Activated T-helper 2 cell treated with anti-CD3 and anti-CD28 coated beads, Interferon-gamma antibody, Interleukin-2, Interleukin-4, amounts not matched to agents 10 μg/mL and 5 μg/mL and 100 μg/mL, durations not matched to agents 14 hours and 24 hours and 36 hours (primary cell): Measurements from ENCODE around the gene SLC39A6. TPM values are rescaled to one million over a fixed set of nuclear protein-coding genes. Genes with fewer than 3 reads are reported as not detected.
"Not testable (repeated sequence)": the region's sequence is repeated elsewhere in the genome, so short reads cannot be mapped to it uniquely, and the experiment has no call there.

Experiments
- DNase-seq: peaks from one replicate; pipeline ENCODE4 v3.0.0; 2021; ENCODE audit warnings: low spot score
- H3K27ac Mint-ChIP-seq: one replicate; pipeline ENCODE4 v1.8.0; 2021; ENCODE audit warnings: mixed read lengths
- H3K27me3 Mint-ChIP-seq: one replicate; pipeline ENCODE4 v1.8.0; 2021; ENCODE audit warnings: low read depth, mixed read lengths
- H3K36me3 Mint-ChIP-seq: one replicate; pipeline ENCODE4 v1.8.0; 2021; ENCODE audit warnings: low read depth, mixed read lengths
- H3K4me1 Mint-ChIP-seq: one replicate; pipeline ENCODE4 v1.8.0; 2021; ENCODE audit warnings: low read depth, mixed read lengths
- H3K4me3 Mint-ChIP-seq: one replicate; pipeline ENCODE4 v1.8.0; 2021; ENCODE audit warnings: low read depth, mild to moderate bottlenecking, moderate library complexity, mixed read lengths
- H3K9me3 Mint-ChIP-seq: one replicate; pipeline ENCODE4 v1.8.0; 2021; ENCODE audit warnings: mixed read lengths
- intact Hi-C: fragments of 100-400 bp; cut with micrococcal nuclease; formaldehyde crosslinking; loops from one replicate; pipeline ENCODE4 v1.15.1; 2023
- total RNA-seq: library from RNA; stranded (reverse); gene quantifications from 2 replicates; pipeline ENCODE4 v1.2.3, GENCODE V29; 2022

Gene SLC39A6
- total RNA-seq, 1 donor from 2014 or later = 41.7 TPM

DNA sequence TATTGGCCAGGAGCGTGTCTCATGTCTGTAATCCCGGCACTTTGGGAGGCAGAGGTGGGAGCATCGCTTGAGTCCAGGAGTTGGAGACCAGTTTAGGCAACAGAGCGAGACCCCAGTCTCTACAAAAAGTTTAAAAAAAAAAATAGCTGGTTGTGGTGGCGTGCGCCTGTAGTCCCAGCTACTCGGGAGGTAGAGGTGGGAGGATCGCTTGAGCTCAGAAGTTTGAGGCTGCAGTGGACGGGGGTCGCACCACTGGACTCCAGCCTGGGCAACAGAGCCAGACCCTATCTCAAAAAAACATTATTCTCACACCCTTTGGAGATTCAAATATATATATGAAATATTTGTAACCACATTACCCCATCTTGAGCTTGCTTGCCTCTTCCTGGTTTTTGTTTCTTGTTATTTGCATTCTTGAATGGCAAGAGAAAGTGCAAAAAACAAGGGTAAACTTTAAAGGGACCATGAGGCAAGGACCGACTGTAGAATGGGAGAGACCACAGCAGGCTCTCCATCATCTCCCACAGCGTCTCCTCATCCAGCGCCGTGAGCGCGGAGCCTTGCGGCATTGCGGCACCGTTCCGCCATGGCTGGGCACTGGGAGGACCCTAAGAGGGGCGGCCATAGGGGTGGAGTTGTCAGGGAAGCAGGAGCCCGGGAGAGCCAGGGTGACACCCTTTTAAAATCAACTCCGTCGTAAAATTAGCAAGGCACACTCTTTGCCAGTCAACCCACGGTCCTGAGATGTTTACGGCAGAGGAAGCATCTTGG lies 1.9 kb upstream of the SLC39A6 start:
- no peak for DNase-seq
- Mint-ChIP-seq H3K27ac (peak overlapping the region; percentile 93), H3K4me3 (peak overlapping the region; percentile 95), H3K36me3 (peaks cover 46% of the 10 kb centered on the region), H3K9me3 (no peaks in the 10 kb centered on the region), H3K4me1 (peaks cover 39% of the 10 kb centered on the region), H3K27me3 (no peaks in the 10 kb centered on the region)
- intact Hi-C loops = no loop called here

DNA sequence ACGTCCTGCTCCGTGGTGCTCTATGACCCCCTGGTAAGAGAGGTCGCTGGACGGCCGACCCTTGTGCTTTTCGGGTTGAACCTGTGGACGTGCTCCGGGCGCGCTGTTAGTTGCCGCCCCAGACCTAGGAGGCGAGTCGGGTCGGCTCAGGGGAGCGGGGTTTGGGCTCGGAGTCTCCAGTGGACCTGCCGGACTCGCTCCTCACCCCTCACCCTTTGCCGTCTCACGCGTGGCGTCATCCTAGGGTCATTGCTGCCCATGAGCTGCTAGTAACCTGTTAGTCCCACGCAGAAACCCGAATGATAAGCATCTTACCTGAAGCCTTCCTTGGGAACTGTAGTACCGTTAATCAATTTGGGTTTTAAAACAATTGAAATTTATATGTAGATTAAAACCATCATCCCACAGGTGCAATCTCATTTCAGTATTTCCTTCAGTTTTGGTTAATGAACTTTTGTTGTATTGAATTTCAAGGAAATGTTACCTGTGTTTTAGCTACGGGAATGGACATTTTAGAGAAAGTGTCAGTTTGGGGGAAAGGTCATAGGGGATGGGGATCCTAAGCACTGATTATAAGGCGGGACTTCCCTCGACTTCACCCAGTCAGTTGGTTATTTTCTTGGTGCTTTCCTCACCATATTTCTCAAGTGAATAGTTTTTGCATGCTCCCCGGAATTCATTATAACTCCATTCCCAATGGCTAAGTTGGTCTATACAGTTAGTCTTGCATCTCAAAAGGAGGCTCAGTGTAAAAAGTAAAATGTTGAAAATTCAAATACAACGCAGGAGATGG lies 1.1 kb upstream of the SLC39A6 start:
- intact Hi-C loops = no loop called here
- H3K4me3 Mint-ChIP-seq = peak overlapping the region; percentile 95
- no peaks in the 10 kb centered on the region for H3K9me3 Mint-ChIP-seq
- DNase-seq = no peak
- H3K27me3 Mint-ChIP-seq = no peaks in the 10 kb centered on the region
- peaks cover 45% of the 10 kb centered on the region for H3K36me3 Mint-ChIP-seq
- peak overlapping the region; percentile 93 for H3K27ac Mint-ChIP-seq
- peaks cover 43% of the 10 kb centered on the region for H3K4me1 Mint-ChIP-seq

GRCh38 chr18:36128907-36129299 lies 237 bp downstream of the SLC39A6 start:
- H3K9me3 Mint-ChIP-seq = no peaks in the 10 kb centered on the region
- intact Hi-C loops = loop anchor here (1.0 to 5.0 kb wide), 6 partner anchors 62 to 1087 kb away; partner anchors contain the start of genes KIAA1328, MAPRE2, RMP24 and RPRD1A
- DNase-seq = no peak
- H3K27ac Mint-ChIP-seq = peak overlapping the region; percentile 93
- H3K4me3 Mint-ChIP-seq = peak overlapping the region; percentile 95
- H3K4me1 Mint-ChIP-seq = peaks cover 44% of the 10 kb centered on the region
- H3K36me3 Mint-ChIP-seq = peaks cover 56% of the 10 kb centered on the region
- no peaks in the 10 kb centered on the region for H3K27me3 Mint-ChIP-seq

GRCh38 chr18:36128530-36128870 lies 640 bp downstream of the SLC39A6 start:
- peaks cover 56% of the 10 kb centered on the region for H3K36me3 Mint-ChIP-seq
- intact Hi-C loops = loop anchor here (2.0 to 5.0 kb wide), 4 partner anchors 111 to 1086 kb away; partner anchors contain the start of genes KIAA1328, MAPRE2, TPGS2 and ZNF397
- peaks cover 46% of the 10 kb centered on the region for H3K4me1 Mint-ChIP-seq
- H3K27me3 Mint-ChIP-seq = no peaks in the 10 kb centered on the region
- no peaks in the 10 kb centered on the region for H3K9me3 Mint-ChIP-seq
- peak overlapping the region; percentile 85 for H3K27ac Mint-ChIP-seq
- no peak for DNase-seq
- H3K4me3 Mint-ChIP-seq = peak overlapping the region; percentile 95

- Mint-ChIP-seq H3K27me3 (no peaks in the 10 kb centered on the region), H3K4me1 (peaks cover 47% of the 10 kb centered on the region), H3K36me3 (peaks cover 59% of the 10 kb centered on the region), H3K27ac (peak overlapping the region; percentile 85), H3K9me3 (no peaks in the 10 kb centered on the region), H3K4me3 (peak overlapping the region; percentile 95)
- intact Hi-C loops = loop anchor here (2.0 to 5.0 kb wide), 4 partner anchors 111 to 1086 kb away; partner anchors contain the start of genes KIAA1328, MAPRE2, TPGS2 and ZNF397
- DNase-seq = no peak
Measured at GRCh38 chr18:36127836-36128529, 1.2 kb downstream of the SLC39A6 start.

DNA sequence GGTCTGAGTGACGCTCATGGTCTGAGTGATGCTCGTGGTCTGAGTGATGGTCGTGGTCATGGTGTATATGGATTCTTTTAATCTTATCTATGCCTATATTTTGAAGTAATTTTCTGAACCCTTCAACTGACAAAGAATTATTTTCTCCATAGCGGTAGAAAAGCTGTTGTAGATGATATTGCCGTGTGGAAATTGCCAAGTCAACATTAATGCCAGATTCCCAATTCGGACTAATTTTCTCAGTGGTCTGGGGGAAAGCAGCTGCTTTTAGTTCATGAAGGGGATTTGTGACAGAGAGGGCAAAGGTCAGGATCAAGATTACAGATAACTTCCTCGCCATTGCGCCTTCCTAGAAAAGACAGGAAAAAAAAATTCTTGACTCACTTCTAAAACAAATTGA lies 2.5 kb downstream of the SLC39A6 start:
- peaks cover 38% of the 10 kb centered on the region for H3K4me1 Mint-ChIP-seq
- peaks cover 60% of the 10 kb centered on the region for H3K36me3 Mint-ChIP-seq
- H3K27me3 Mint-ChIP-seq = no peaks in the 10 kb centered on the region
- intact Hi-C loops = loop anchor here (5.0 kb wide), 3 partner anchors 109 to 1084 kb away; partner anchors contain the start of genes MAPRE2 and ZNF397
- no peak for DNase-seq
- peak overlapping the region; percentile 28 for H3K4me3 Mint-ChIP-seq
- H3K9me3 Mint-ChIP-seq = no peaks in the 10 kb centered on the region
- H3K27ac Mint-ChIP-seq = no peak overlapping the region

DNA sequence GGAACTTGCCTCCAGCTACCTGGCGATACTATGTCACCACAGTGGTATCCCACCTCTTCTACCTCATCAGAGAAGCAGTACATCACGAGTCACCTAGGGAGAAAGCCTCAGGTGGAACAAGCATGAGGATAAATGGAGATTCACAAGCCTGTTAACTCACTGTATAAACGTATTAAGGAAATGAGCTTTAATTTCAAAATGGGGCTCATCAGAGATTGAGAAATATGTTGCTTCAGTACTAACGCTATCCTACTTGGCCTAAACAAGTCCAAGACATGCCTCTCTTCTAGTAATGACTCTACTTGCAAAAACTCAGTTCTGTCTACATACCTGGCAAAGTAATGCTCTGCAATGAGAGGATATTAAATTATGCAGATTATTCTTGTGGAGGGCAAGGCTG lies 4.3 kb downstream of the SLC39A6 start:
- no peak for DNase-seq
- intact Hi-C loops = loop anchor here (5.0 kb wide), 3 partner anchors 108 to 1083 kb away; partner anchors contain the start of genes MAPRE2 and ZNF397
- peaks cover 68% of the 10 kb centered on the region for H3K36me3 Mint-ChIP-seq
- H3K27me3 Mint-ChIP-seq = no peaks in the 10 kb centered on the region
- H3K9me3 Mint-ChIP-seq = no peaks in the 10 kb centered on the region
- H3K4me1 Mint-ChIP-seq = peaks cover 31% of the 10 kb centered on the region
- H3K27ac Mint-ChIP-seq = no peak overlapping the region
- H3K4me3 Mint-ChIP-seq = no peak overlapping the region

DNA sequence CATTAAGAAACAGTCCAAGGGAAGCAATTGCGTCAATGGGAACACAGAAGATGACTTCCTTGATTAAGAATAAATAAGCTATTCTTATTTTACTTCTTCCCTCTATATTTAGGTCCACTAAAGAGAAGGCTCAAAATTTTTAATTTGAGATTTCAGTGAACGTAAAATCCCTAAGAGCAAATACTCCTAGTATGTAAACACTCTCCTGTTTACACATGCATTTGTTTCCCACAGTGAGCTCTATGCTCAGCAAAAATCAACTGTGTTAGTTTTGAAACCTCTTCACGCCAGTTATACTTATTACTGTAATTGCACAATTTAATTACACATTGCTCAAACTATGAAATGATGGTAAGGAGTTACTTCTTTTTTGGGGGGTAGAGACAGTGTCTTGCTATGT lies 8.8 kb downstream of the SLC39A6 start:
- Mint-ChIP-seq H3K36me3 (peaks cover 63% of the 10 kb centered on the region), H3K9me3 (no peaks in the 10 kb centered on the region), H3K27me3 (no peaks in the 10 kb centered on the region), H3K27ac (no peak overlapping the region), H3K4me1 (peaks cover 8% of the 10 kb centered on the region), H3K4me3 (no peak overlapping the region)
- DNase-seq = no peak
- intact Hi-C loops = no loop called here

DNA sequence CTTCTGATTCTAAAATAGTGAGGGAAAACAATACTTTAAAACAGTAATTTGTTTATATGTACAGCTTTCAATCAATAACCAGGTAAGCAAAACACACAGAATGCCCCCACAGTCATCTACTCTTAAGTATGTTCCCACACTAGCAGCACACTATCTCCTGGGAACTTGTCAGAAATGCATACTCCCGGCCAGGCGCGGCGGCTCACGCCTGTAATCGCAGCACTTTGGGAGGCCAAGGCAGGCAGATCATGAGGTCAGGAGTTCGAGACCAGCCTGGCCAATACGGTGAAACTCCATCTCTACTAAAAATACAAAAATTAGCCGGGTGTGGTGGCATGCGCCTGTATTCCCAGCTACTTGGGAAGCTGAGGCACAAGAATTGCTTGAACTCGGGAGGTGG lies 12.4 kb downstream of the SLC39A6 start:
- H3K36me3 Mint-ChIP-seq = peaks cover 62% of the 10 kb centered on the region
- H3K4me1 Mint-ChIP-seq, H3K4me3 Mint-ChIP-seq, H3K27me3 Mint-ChIP-seq, DNase-seq, H3K27ac Mint-ChIP-seq, H3K9me3 Mint-ChIP-seq, intact Hi-C loops: not testable (repeated sequence)

GRCh38 chr18:36114738-36115137 lies 14.4 kb downstream of the SLC39A6 start:
- H3K9me3 Mint-ChIP-seq = no peaks in the 10 kb centered on the region
- H3K36me3 Mint-ChIP-seq = peaks cover 59% of the 10 kb centered on the region
- intact Hi-C loops = no loop called here
- no peak for DNase-seq
- H3K4me3 Mint-ChIP-seq = no peak overlapping the region
- H3K4me1 Mint-ChIP-seq = no peaks in the 10 kb centered on the region
- H3K27ac Mint-ChIP-seq = no peak overlapping the region
- no peaks in the 10 kb centered on the region for H3K27me3 Mint-ChIP-seq

GRCh38 chr18:36114251-36114650 lies 14.9 kb downstream of the SLC39A6 start:
- Mint-ChIP-seq H3K36me3 (peaks cover 59% of the 10 kb centered on the region), H3K9me3 (no peaks in the 10 kb centered on the region), H3K4me3 (no peak overlapping the region), H3K27me3 (no peaks in the 10 kb centered on the region), H3K27ac (no peak overlapping the region), H3K4me1 (no peaks in the 10 kb centered on the region)
- no peak for DNase-seq
- intact Hi-C loops = no loop called here

- intact Hi-C loops = no loop called here
- Mint-ChIP-seq H3K4me1 (no peaks in the 10 kb centered on the region), H3K9me3 (no peaks in the 10 kb centered on the region), H3K36me3 (peaks cover 59% of the 10 kb centered on the region), H3K27me3 (no peaks in the 10 kb centered on the region), H3K27ac (no peak overlapping the region), H3K4me3 (no peak overlapping the region)
- no peak for DNase-seq
Measured at GRCh38 chr18:36112302-36112701, 16.8 kb downstream of the SLC39A6 start.
